Panc1 (cell line): ENCODE measurements around the gene RBM19. TPM values are rescaled to one million over a fixed set of nuclear protein-coding genes. Genes with fewer than 3 reads are reported as not detected.

Source experiments
- ATAC-seq: fragments of 200-7000 bp; cut with Tn5 transposase; 2 replicates; pipeline ENCODE4 v1.9.1; 2020; ENCODE audit warnings: mild to moderate bottlenecking, moderate library complexity
- BruUV-seq: library from RNA; stranded (reverse); fragments of 400-500 nt; replicated peaks from 2 replicates; lab custom pipeline; 2021; lab: Mats Ljungman, UMichigan
- CTCF ChIA-PET: fragments of 300-600 bp; sonication (Branson Sonifier 250); formaldehyde crosslinking; loops from one replicate; lab custom pipeline; 2022; ENCODE audit warnings: antibody characterized with exemption; lab: Charles Lee
- POLR2A ChIA-PET: fragments of 300-600 bp; sonication (Branson Sonifier 250); formaldehyde crosslinking; loops from one replicate; lab custom pipeline; 2022; ENCODE audit warnings: antibody characterized with exemption; lab: Charles Lee
- DNase-seq: peaks from one replicate; pipeline ENCODE4 v3.0.0-alpha.2; 2010; ENCODE audit warnings: low read depth, low spot score
- H3K27ac ChIP-seq: 2 replicates; pipeline ENCODE4 v1.5.1; 2011; ENCODE audit warnings: mild to moderate bottlenecking, low read length, inconsistent platforms
- H3K27me3 ChIP-seq: fragments of 200-500 bp; sonication (Bioruptor generic); 2 replicates; pipeline ENCODE4 v1.6.0; 2014; ENCODE audit warnings: low read length, inconsistent platforms; ENCODE audit not compliant: control insufficient read depth, insufficient read depth
- H3K36me3 ChIP-seq: fragments of 200-500 bp; sonication (Bioruptor generic); 2 replicates; pipeline ENCODE4 v1.5.1; 2014; ENCODE audit warnings: inconsistent platforms, mild to moderate bottlenecking, low read length, moderate library complexity; ENCODE audit not compliant: control insufficient read depth, insufficient read depth
- H3K4me1 ChIP-seq: 2 replicates; pipeline ENCODE4 v1.5.1; 2011; ENCODE audit warnings: inconsistent platforms, mild to moderate bottlenecking, low read length, moderate library complexity; ENCODE audit not compliant: control insufficient read depth, insufficient read depth
- H3K4me3 ChIP-seq, 2 experiments: 2 replicates each; pipeline ENCODE4 v1.5.1; 2011 to 2012; ENCODE audit warnings: low read depth in 2 of 2, low read length in 2 of 2, mild to moderate bottlenecking in 2 of 2, inconsistent platforms in 1 of 2, moderate library complexity in 1 of 2
- H3K9me3 ChIP-seq: fragments of 200-500 bp; sonication (Bioruptor generic); 2 replicates; pipeline ENCODE4 v1.5.1; 2014; ENCODE audit warnings: low read depth, mild to moderate bottlenecking, inconsistent platforms, low read length, moderate library complexity; ENCODE audit not compliant: control insufficient read depth, insufficient read depth
- CTCF ChIP-seq: fragments of 450-650 bp; IDR thresholded peaks from 2 replicates; pipeline ENCODE4 v1.5.1; 2017; ENCODE audit warnings: mild to moderate bottlenecking
- POLR2AphosphoS5 ChIP-seq: IDR thresholded peaks from 2 replicates; pipeline ENCODE4 v1.6.1; 2012; ENCODE audit warnings: mild to moderate bottlenecking, low read depth, low read length, moderate library complexity
- REST ChIP-seq, 2 experiments: IDR thresholded peaks; 2 replicates each; pipeline ENCODE4 v1.6.1; 2011 to 2012; ENCODE audit warnings: low read depth in 2 of 2, control low read depth in 1 of 2, low read length in 1 of 2, mild to moderate bottlenecking in 1 of 2, moderate library complexity in 1 of 2; ENCODE audit not compliant: insufficient read depth in 1 of 2
- SIN3A ChIP-seq: IDR thresholded peaks from 2 replicates; pipeline ENCODE4 v1.6.1; 2012; ENCODE audit warnings: low read depth, mild to moderate bottlenecking, low read length, moderate library complexity, borderline replicate concordance; ENCODE audit not compliant: insufficient read depth
- TCF7L2 ChIP-seq: IDR thresholded peaks from 2 replicates; pipeline ENCODE4 v1.6.1; 2011; ENCODE audit warnings: mild to moderate bottlenecking, low read depth, low read length, inconsistent platforms
- in situ Hi-C: cut with HindIII; loops from 2 replicates; pipeline ENCODE4 v1.10.0; 2016; ENCODE audit warnings: low sequenced_read_pairs, low pct_unique_long_range_greater_than_20kb
- intact Hi-C: fragments of 100-400 bp; cut with micrococcal nuclease; formaldehyde crosslinking; loops from one replicate; pipeline ENCODE4 v1.10.0; 2022; ENCODE audit not compliant: unreplicated experiment
- total RNA-seq: library from RNA; stranded (reverse); gene quantifications from one replicate; pipeline ENCODE4 v1.2.1, GENCODE V29; 2021; ENCODE audit not compliant: unreplicated experiment

RBM19 gene
- total RNA-seq, 1 experiment from 2014 or later: 44.8 TPM

GRCh38 chr12:113770389-113770865 is 195.7 kb downstream of the RBM19 start:
- CTCF ChIA-PET: no interaction called here
- Histone ChIP-seq H3K4me3 (no peak overlapping the region), H3K9me3 (no peaks in the 10 kb centered on the region), H3K36me3 (no peaks in the 10 kb centered on the region), H3K4me1 (no peaks in the 10 kb centered on the region), H3K27ac (no peak overlapping the region), H3K27me3 (no peaks in the 10 kb centered on the region)
- POLR2A ChIA-PET: no interaction called here
- in situ Hi-C loops (no loop called here), intact Hi-C loops (no loop called here)
- TF ChIP-seq POLR2AphosphoS5 (no peak), CTCF (no peak), REST (IDR thresholded peaks at IDR 0.05; ENCODE audit: insufficient read depth in 1 of 2, low read depth in 2 of 2, low read length in 1 of 2) (no peak), SIN3A (no peak)
- no peak for ATAC-seq
- BruUV-seq: no TSS peak
- no peak for DNase-seq

- H3K27ac ChIP-seq: no peak overlapping the region
- no peaks in the 10 kb centered on the region for H3K4me1 ChIP-seq
- POLR2A ChIA-PET: no interaction called here
- BruUV-seq: no TSS peak
- ATAC-seq (no peak), DNase-seq (no peak)
- no peaks in the 10 kb centered on the region for H3K27me3 ChIP-seq
- in situ Hi-C loops (no loop called here), intact Hi-C loops (no loop called here)
- H3K4me3 ChIP-seq: no peak overlapping the region
- no peaks in the 10 kb centered on the region for H3K9me3 ChIP-seq
- TF ChIP-seq REST (IDR thresholded peaks at IDR 0.05; ENCODE audit: insufficient read depth in 1 of 2, low read depth in 2 of 2, low read length in 1 of 2) (no peak), SIN3A (no peak), TCF7L2 (no peak), CTCF (no peak), POLR2AphosphoS5 (no peak)
- H3K36me3 ChIP-seq: no peaks in the 10 kb centered on the region
- CTCF ChIA-PET: no interaction called here
Measured at GRCh38 chr12:113769305-113769704, 196.8 kb downstream of the RBM19 start.
